ENCODE measurements around the gene SIK3.

Gene SIK3

DNA sequence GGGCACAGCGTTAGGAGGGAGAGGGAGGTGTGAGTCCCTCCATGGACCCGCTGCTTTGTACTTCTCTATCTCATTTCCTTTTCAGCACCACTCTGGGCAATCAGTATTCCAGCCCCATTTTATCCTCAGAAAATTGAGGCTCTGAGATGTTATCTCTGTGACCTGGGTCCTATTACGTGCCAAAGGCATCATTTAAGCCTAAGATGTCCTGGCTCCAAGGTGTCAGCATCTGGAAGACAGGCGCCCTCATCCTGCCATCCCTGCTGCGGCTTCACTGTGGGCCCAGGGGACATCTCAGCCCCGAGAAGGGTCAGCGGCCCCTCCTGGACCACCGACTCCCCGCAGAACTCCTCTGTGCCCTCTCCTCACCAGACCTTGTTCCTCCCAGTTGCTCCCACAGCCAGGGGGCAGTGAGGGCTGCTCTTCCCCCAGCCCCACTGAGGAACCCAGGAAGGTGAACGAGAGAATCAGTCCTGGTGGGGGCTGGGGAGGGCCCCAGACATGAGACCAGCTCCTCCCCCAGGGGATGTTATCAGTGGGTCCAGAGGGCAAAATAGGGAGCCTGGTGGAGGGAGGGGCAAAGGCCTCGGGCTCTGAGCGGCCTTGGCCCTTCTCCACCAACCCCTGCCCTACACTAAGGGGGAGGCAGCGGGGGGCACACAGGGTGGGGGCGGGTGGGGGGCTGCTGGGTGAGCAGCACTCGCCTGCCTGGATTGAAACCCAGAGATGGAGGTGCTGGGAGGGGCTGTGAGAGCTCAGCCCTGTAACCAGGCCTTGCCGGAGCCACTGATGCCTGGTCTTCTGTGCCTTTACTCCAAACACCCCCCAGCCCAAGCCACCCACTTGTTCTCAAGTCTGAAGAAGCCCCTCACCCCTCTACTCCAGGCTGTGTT is 269.4 kb downstream of the SIK3 start:
- no peaks in the 10 kb centered on the region for H3K36me3 ChIP-seq
- H3K4me3 ChIP-seq, result no peak overlapping the region
- H3K27me3 ChIP-seq, result peaks cover 0 to 13% of the 10 kb centered on the region in 2 donors
- H3K4me1 ChIP-seq, result no peaks in the 10 kb centered on the region
- no peak for DNase-seq
- TF ChIP-seq CTCF (IDR thresholded peaks at IDR 0.05), result no peak
- H3K27ac ChIP-seq, result no peak overlapping the region
- intact Hi-C loops (cut with DNase I; ENCODE audit: low total_unique reads), result no loop called here
- H3K9me3 ChIP-seq, result no peaks in the 10 kb centered on the region

GRCh38 chr11:116827461-116827860 is 270.8 kb downstream of the SIK3 start:
- Histone ChIP-seq H3K9me3 (no peaks in the 10 kb centered on the region), H3K27ac (no peak overlapping the region), H3K4me3 (no peak overlapping the region), H3K36me3 (no peaks in the 10 kb centered on the region), H3K27me3 (peaks cover 0 to 13% of the 10 kb centered on the region in 2 donors), H3K4me1 (no peaks in the 10 kb centered on the region)
- DNase-seq, result peak in 1 of 2 donors; percentile 3
- no peak for TF ChIP-seq CTCF (IDR thresholded peaks at IDR 0.05)
- intact Hi-C loops (cut with DNase I; ENCODE audit: low total_unique reads), result no loop called here

- Histone ChIP-seq H3K9me3 (no peaks in the 10 kb centered on the region), H3K27me3 (peaks cover 0 to 13% of the 10 kb centered on the region in 2 donors), H3K27ac (no peak overlapping the region), H3K4me3 (no peak overlapping the region), H3K4me1 (no peaks in the 10 kb centered on the region), H3K36me3 (no peaks in the 10 kb centered on the region)
- TF ChIP-seq CTCF (IDR thresholded peaks at IDR 0.05), result no peak
- intact Hi-C loops (cut with DNase I; ENCODE audit: low total_unique reads), result no loop called here
- peak in 1 of 2 donors; percentile 10 for DNase-seq
Observed at GRCh38 chr11:116826751-116827431, 271.3 kb downstream of the SIK3 start.

GRCh38 chr11:116825854-116826750 is 272.1 kb downstream of the SIK3 start:
- Histone ChIP-seq H3K27me3 (peaks cover 0 to 13% of the 10 kb centered on the region in 2 donors), H3K4me3 (no peak overlapping the region), H3K36me3 (no peaks in the 10 kb centered on the region), H3K4me1 (no peaks in the 10 kb centered on the region), H3K9me3 (no peaks in the 10 kb centered on the region), H3K27ac (no peak overlapping the region)
- no peak for TF ChIP-seq CTCF (IDR thresholded peaks at IDR 0.05)
- DNase-seq, result peak in 1 of 2 donors; percentile 15
- intact Hi-C loops (cut with DNase I; ENCODE audit: low total_unique reads), result no loop called here

- H3K27me3 ChIP-seq, result peaks cover 0 to 13% of the 10 kb centered on the region in 2 donors
- TF ChIP-seq CTCF (IDR thresholded peaks at IDR 0.05), result no peak
- H3K4me3 ChIP-seq, result no peak overlapping the region
- H3K27ac ChIP-seq, result no peak overlapping the region
- H3K36me3 ChIP-seq, result no peaks in the 10 kb centered on the region
- no peaks in the 10 kb centered on the region for H3K4me1 ChIP-seq
- no peaks in the 10 kb centered on the region for H3K9me3 ChIP-seq
- no peak for DNase-seq
- intact Hi-C loops (cut with DNase I; ENCODE audit: low total_unique reads), result no loop called here
Observed at GRCh38 chr11:116825434-116825833, 272.8 kb downstream of the SIK3 start.
